Measurements from ENCODE around the gene LTB4R. TPM values are rescaled to one million over a fixed set of nuclear protein-coding genes. Genes with fewer than 3 reads are reported as not detected.

LTB4R gene
- total and polyA plus RNA-seq, 4 experiments from 2014 or later = 9.6 to 20.0 (median 15.1) TPM

DNA sequence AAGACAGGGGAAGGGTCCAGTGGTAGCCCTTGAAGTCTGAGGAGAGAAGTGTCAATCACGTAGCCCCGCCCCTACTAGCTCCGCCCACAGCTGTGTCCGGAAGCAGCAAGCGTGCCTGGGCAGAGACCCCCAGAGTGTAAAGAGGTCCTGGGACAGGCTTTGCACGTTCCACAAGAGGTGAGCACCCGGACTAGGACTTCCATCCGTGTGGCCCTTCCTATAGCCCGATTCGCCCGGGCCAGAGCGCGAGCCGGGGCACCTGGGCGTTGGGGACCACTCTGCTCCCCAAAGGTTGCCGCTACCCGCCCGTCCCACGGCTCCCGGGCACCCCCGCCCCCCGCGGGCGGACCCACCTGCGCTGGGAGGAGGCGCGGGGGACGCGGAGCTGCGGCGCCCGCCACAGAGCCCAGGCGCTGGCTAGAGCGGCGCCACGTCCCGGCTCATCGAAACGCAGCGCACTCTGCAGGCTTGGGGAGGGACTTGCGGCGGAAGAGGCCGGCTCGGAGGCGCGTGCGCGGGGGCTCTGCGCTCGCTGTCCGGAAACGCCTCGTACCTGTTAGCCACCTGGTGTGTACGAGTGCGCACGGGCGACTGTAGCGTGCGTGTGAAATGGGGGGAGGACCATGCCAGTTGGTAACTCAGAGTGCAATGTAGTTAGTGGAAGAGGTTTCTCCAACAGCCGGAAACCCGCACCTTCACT lies 40.0 kb upstream of the LTB4R start, which contains the start of gene RABGGTA:
Gene RABGGTA, minus strand, starts transcription at position 464 of the 700 bp plus-strand sequence. CDS start 482 bp downstream, outside the sequence.
- intact Hi-C loops (cut with micrococcal nuclease) = loop anchor here (1.0 to 2.0 kb wide), 10 partner anchors 24 to 158 kb away; partner anchors contain the start of genes CBLN3, DCAF11, GMPR2 and KHNYN
- no peaks in the 10 kb centered on the region for H3K27me3 ChIP-seq (ENCODE audit: insufficient read depth, low read length)
- DNase-seq = peak; percentile 95 to 98 (median 97)
- Mint-ChIP-seq H3K27ac (peak within 1 kb of the TSS; percentile 91 to 100 (median 99)), H3K36me3 (peaks cover 22 to 31% of the 10 kb centered on the region in 2 donors), H3K4me3 (peak within 1 kb of the TSS; percentile 90 to 95 (median 91)), H3K9me3 (no peaks in the 10 kb centered on the region), H3K4me1 (peaks cover 24 to 46% (median 39%) of the 10 kb centered on the region in 4 donors), H3K27me3 (no peaks in the 10 kb centered on the region)
- H3K4me3 ChIP-seq (ENCODE audit: low read length in 2 of 2) = peak within 1 kb of the TSS; percentile 86 to 91
- ChIA-PET CTCF (ENCODE audit: partially characterized antibody) (interaction anchor here (0.6 to 6.5 kb wide), 21 partner anchors 9 to 166 kb away, joined by 3 to 84 read pairs (median 5); partner anchors contain the start of genes CIDEB, DHRS1, IPO4 and IRF9), POLR2A (ENCODE audit: partially characterized antibody) (interaction anchor here (0.7 to 6.8 kb wide), 28 partner anchors 9 to 190 kb away, joined by 3 to 128 read pairs (median 8); partner anchors contain the start of genes CBLN3, CHMP4A, CIDEB and DCAF11)
- no peaks in the 10 kb centered on the region for H3K9me3 ChIP-seq (ENCODE audit: control insufficient read depth in 1 of 2, low read length in 2 of 2)
- peaks cover 33% of the 10 kb centered on the region for H3K4me1 ChIP-seq (ENCODE audit: insufficient read depth, low read length)
- H3K36me3 ChIP-seq (ENCODE audit: insufficient read depth, low read length) = peaks cover 19% of the 10 kb centered on the region
- H3K27ac ChIP-seq (ENCODE audit: low read depth, low read length) = peak within 1 kb of the TSS; percentile 94

DNA sequence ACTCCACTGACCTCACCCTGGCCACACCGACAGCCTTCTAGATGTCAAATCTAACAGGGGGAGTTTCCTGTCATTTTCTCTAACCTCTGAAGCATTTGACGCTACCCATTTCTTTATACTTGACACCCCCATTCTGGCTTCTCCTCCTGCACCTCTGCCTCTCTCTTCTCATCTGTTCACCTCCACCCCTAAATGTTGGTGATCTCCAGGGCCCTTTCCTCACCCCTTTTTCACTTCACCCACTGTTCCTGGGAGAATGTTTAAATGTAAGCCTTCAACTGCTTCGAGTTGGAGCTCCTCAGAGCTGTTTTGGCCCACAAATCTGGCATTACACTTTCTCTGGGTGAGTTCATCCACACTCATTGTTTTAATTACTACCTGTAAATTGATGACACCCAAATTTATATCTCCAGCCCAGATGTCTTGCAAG lies 39.5 kb upstream of the LTB4R start:
- Histone ChIP-seq H3K36me3 (ENCODE audit: insufficient read depth, low read length) (peaks cover 13% of the 10 kb centered on the region), H3K9me3 (ENCODE audit: control insufficient read depth in 1 of 2, low read length in 2 of 2) (no peaks in the 10 kb centered on the region), H3K4me1 (ENCODE audit: insufficient read depth, low read length) (peaks cover 33% of the 10 kb centered on the region), H3K27ac (ENCODE audit: low read depth, low read length) (peak overlapping the region; percentile 94), H3K4me3 (ENCODE audit: low read length in 2 of 2) (peak overlapping the region; percentile 39 to 64), H3K27me3 (ENCODE audit: insufficient read depth, low read length) (no peaks in the 10 kb centered on the region)
- H3K4me1 Mint-ChIP-seq = peaks cover 24 to 50% (median 42%) of the 10 kb centered on the region in 4 donors
- peak overlapping the region; percentile 81 to 94 (median 90) for H3K4me3 Mint-ChIP-seq
- H3K27ac Mint-ChIP-seq = peak overlapping the region; percentile 91 to 100 (median 99)
- POLR2A ChIA-PET (ENCODE audit: partially characterized antibody) = interaction anchor here (0.6 to 6.8 kb wide), 28 partner anchors 8 to 1169 kb away, joined by 3 to 128 read pairs (median 7); partner anchors contain the start of genes CBLN3, CHMP4A, CIDEB and DCAF11
- CTCF ChIA-PET (ENCODE audit: partially characterized antibody) = interaction anchor here (0.8 to 6.5 kb wide), 12 partner anchors 9 to 165 kb away, joined by 3 to 84 read pairs (median 14); partner anchors contain the start of genes CIDEB, DHRS1, LTB4R and LTB4R2
- no peaks in the 10 kb centered on the region for H3K9me3 Mint-ChIP-seq
- no peaks in the 10 kb centered on the region for H3K27me3 Mint-ChIP-seq
- intact Hi-C loops (cut with micrococcal nuclease) = loop anchor here (1.0 to 2.0 kb wide), 10 partner anchors 25 to 158 kb away; partner anchors contain the start of genes CBLN3, DCAF11, GMPR2 and KHNYN
- peaks cover 16 to 25% of the 10 kb centered on the region in 2 donors for H3K36me3 Mint-ChIP-seq
- DNase-seq = no peak

DNA sequence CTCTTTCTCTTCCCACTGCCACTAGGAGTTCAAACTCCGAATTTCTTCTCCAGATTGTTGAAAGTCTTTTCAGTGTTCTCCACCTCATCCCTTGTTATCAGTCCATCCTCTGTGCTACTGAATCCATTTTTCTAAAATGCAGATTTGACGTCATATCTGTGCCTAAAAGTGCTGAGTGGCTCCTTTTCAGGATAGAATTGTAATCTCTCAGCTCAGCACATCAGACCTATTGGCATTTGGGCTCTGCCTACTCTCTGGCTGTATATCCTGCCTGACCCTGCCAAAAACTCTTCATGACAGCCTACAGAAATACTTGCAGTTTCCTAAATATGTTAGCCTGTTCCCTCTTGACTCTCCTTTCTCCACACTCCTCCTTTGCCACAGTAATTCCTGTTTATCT lies 38.8 kb upstream of the LTB4R start:
- Mint-ChIP-seq H3K4me1 (peaks cover 28 to 55% (median 44%) of the 10 kb centered on the region in 4 donors), H3K4me3 (peak overlapping the region in 7 of 8 donors; percentile 18 to 94 (median 83)), H3K9me3 (no peaks in the 10 kb centered on the region), H3K27me3 (no peaks in the 10 kb centered on the region), H3K36me3 (peaks cover 10 to 19% of the 10 kb centered on the region in 2 donors), H3K27ac (peak overlapping the region; percentile 91 to 100 (median 99))
- peaks cover 7% of the 10 kb centered on the region for H3K36me3 ChIP-seq (ENCODE audit: insufficient read depth, low read length)
- DNase-seq = no peak
- peaks cover 33% of the 10 kb centered on the region for H3K4me1 ChIP-seq (ENCODE audit: insufficient read depth, low read length)
- POLR2A ChIA-PET (ENCODE audit: partially characterized antibody) = interaction anchor here (0.6 to 6.8 kb wide), 20 partner anchors 10 to 1170 kb away, joined by 3 to 128 read pairs (median 16); partner anchors contain the start of genes CBLN3, CHMP4A, CIDEB and DCAF11
- no peaks in the 10 kb centered on the region for H3K27me3 ChIP-seq (ENCODE audit: insufficient read depth, low read length)
- CTCF ChIA-PET (ENCODE audit: partially characterized antibody) = interaction anchor here (0.9 to 6.5 kb wide), 9 partner anchors 8 to 165 kb away, joined by 3 to 84 read pairs (median 17); partner anchors contain the start of genes CIDEB, DHRS1, LTB4R and LTB4R2
- H3K4me3 ChIP-seq (ENCODE audit: low read length in 2 of 2) = peak overlapping the region in 1 of 2 donors; percentile 39
- no peaks in the 10 kb centered on the region for H3K9me3 ChIP-seq (ENCODE audit: control insufficient read depth in 1 of 2, low read length in 2 of 2)
- H3K27ac ChIP-seq (ENCODE audit: low read depth, low read length) = peak overlapping the region; percentile 94
- intact Hi-C loops (cut with micrococcal nuclease) = no loop called here

DNA sequence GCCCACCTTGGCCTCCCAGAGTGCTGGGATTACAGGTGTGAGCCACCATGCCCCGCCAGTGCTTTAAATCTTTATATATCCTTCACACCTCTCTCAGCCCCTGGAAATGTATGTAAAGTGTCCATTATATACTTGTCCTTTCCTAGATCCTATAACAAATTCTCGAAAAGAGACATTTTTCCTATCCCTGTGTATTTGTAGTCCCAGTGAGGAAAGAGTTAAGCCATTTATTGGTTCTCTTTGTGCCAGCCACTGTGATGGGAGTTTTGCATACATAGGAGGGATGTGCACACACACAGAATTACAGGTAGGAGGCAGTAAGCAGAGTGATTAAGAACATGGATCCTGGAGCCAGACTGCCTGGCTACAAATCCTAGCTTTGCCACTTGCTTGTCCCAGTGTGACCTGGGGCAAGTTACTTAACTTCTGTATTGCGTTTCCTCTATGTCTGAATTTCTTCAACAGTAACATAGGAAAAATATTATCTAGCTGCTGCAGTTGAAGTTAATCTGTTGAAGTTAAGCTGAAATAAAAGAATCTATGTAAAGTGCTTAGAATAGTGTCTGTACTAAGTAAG lies 37.8 kb upstream of the LTB4R start:
- Histone ChIP-seq H3K4me1 (ENCODE audit: insufficient read depth, low read length) (peaks cover 36% of the 10 kb centered on the region), H3K36me3 (ENCODE audit: insufficient read depth, low read length) (peaks cover 4% of the 10 kb centered on the region), H3K9me3 (ENCODE audit: control insufficient read depth in 1 of 2, low read length in 2 of 2) (no peaks in the 10 kb centered on the region), H3K27me3 (ENCODE audit: insufficient read depth, low read length) (no peaks in the 10 kb centered on the region), H3K27ac (ENCODE audit: low read depth, low read length) (peak overlapping the region; percentile 58), H3K4me3 (ENCODE audit: low read length in 2 of 2) (no peak overlapping the region)
- intact Hi-C loops (cut with micrococcal nuclease) = no loop called here
- ChIA-PET CTCF (ENCODE audit: partially characterized antibody) (interaction anchor here (1.0 to 3.9 kb wide), 9 partner anchors 22 to 159 kb away, joined by 3 to 23 read pairs (median 5); partner anchors contain the start of genes CIDEB, LTB4R and TINF2), POLR2A (ENCODE audit: partially characterized antibody) (interaction anchor here (0.6 to 6.8 kb wide), 7 partner anchors 10 to 73 kb away, joined by 3 to 82 read pairs (median 3); partner anchors contain the start of genes CIDEB, DHRS1, LTB4R and LTB4R2)
- H3K27ac Mint-ChIP-seq = peak overlapping the region; percentile 88 to 100 (median 98)
- peaks cover 32 to 62% (median 48%) of the 10 kb centered on the region in 4 donors for H3K4me1 Mint-ChIP-seq
- DNase-seq = no peak
- H3K4me3 Mint-ChIP-seq = peak overlapping the region in 3 of 8 donors; percentile 32 to 59 (median 57)
- no peaks in the 10 kb centered on the region for H3K27me3 Mint-ChIP-seq
- peaks cover 9 to 13% of the 10 kb centered on the region in 2 donors for H3K36me3 Mint-ChIP-seq
- no peaks in the 10 kb centered on the region for H3K9me3 Mint-ChIP-seq

DNA sequence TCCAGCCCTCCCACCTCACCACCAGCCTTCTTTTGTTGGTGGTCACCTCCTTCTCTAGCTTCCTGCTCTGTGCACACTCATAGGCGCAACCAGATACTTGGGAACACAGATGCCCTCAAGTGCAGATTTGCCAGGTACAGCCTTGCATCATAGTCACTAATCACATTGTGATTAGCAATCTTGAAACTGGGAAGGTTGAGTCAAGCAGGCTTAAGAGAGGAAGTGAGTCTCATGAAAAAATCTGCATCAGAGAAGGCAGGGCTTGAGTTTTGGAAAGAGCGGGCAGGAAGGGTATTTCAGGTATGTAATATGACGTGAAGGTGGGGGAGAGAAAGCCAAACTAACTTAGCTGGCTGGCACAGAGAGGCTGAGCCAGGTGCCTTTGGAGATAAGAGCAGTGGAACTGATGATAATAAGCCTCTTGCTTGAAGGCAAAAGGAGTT lies 37.2 kb upstream of the LTB4R start:
- H3K9me3 ChIP-seq (ENCODE audit: control insufficient read depth in 1 of 2, low read length in 2 of 2) = no peaks in the 10 kb centered on the region
- ChIA-PET CTCF (ENCODE audit: partially characterized antibody) (interaction anchor here (0.7 to 3.9 kb wide), 10 partner anchors 23 to 738 kb away, joined by 3 to 23 read pairs (median 5); partner anchors contain the start of genes CIDEB, LTB4R and TINF2), POLR2A (ENCODE audit: partially characterized antibody) (interaction anchor here (0.6 to 6.8 kb wide), 7 partner anchors 10 to 74 kb away, joined by 3 to 82 read pairs (median 3); partner anchors contain the start of genes CIDEB, DHRS1, LTB4R and LTB4R2)
- H3K4me1 ChIP-seq (ENCODE audit: insufficient read depth, low read length) = peaks cover 42% of the 10 kb centered on the region
- peak overlapping the region; percentile 58 for H3K27ac ChIP-seq (ENCODE audit: low read depth, low read length)
- no peak overlapping the region for H3K4me3 ChIP-seq (ENCODE audit: low read length in 2 of 2)
- Mint-ChIP-seq H3K4me3 (peak overlapping the region in 7 of 8 donors; percentile 12 to 57 (median 44)), H3K4me1 (peaks cover 37 to 68% (median 53%) of the 10 kb centered on the region in 4 donors), H3K9me3 (no peaks in the 10 kb centered on the region), H3K27ac (peak overlapping the region; percentile 88 to 100 (median 98)), H3K27me3 (no peaks in the 10 kb centered on the region), H3K36me3 (peaks cover 3 to 13% of the 10 kb centered on the region in 2 donors)
- H3K27me3 ChIP-seq (ENCODE audit: insufficient read depth, low read length) = no peaks in the 10 kb centered on the region
- intact Hi-C loops (cut with micrococcal nuclease) = no loop called here
- H3K36me3 ChIP-seq (ENCODE audit: insufficient read depth, low read length) = peaks cover 4% of the 10 kb centered on the region
- peak; percentile 61 to 84 (median 63) for DNase-seq

DNA sequence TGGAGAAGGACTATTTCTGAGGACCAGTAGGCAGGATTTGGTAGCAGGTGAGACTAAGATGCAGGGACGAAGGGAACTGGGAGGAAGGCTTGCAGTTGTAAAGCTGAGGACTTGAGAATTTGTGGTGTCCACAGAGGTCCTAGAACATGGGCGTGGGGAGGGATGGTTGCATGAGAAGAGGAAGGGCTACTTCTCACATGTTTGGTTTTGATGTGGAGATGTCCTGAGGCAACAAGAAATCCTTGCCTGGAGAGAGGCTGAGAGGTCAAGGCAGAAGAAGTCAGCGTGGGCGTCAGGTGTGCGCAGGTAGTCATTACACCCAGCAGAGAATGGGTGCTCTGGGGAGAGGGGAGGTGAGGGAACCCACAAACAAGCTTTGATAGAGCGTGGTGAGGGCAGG lies 34.2 kb upstream of the LTB4R start:
- peaks cover 43% of the 10 kb centered on the region for H3K4me1 ChIP-seq (ENCODE audit: insufficient read depth, low read length)
- DNase-seq = no peak
- intact Hi-C loops (cut with micrococcal nuclease) = no loop called here
- Mint-ChIP-seq H3K4me1 (peaks cover 37 to 67% (median 51%) of the 10 kb centered on the region in 4 donors), H3K27me3 (no peaks in the 10 kb centered on the region), H3K4me3 (peak overlapping the region in 1 of 8 donors; percentile 10), H3K36me3 (no peaks in the 10 kb centered on the region), H3K9me3 (no peaks in the 10 kb centered on the region), H3K27ac (peak overlapping the region in 4 of 7 donors; percentile 20 to 84 (median 80))
- ChIA-PET POLR2A (ENCODE audit: partially characterized antibody) (no interaction called here), CTCF (ENCODE audit: partially characterized antibody) (interaction anchor here (2.8 to 4.1 kb wide), 3 partner anchors 20 to 56 kb away, joined by 13 to 26 read pairs (median 19); partner anchors contain the start of gene TINF2)
- H3K27me3 ChIP-seq (ENCODE audit: insufficient read depth, low read length) = no peaks in the 10 kb centered on the region
- H3K27ac ChIP-seq (ENCODE audit: low read depth, low read length) = no peak overlapping the region
- H3K4me3 ChIP-seq (ENCODE audit: low read length in 2 of 2) = no peak overlapping the region
- no peaks in the 10 kb centered on the region for H3K36me3 ChIP-seq (ENCODE audit: insufficient read depth, low read length)
- H3K9me3 ChIP-seq (ENCODE audit: control insufficient read depth in 1 of 2, low read length in 2 of 2) = no peaks in the 10 kb centered on the region

Measured in CD4-positive, alpha-beta memory T cell (primary cell).